Measurements from ENCODE around the gene TET3. TPM values are rescaled to one million over a fixed set of nuclear protein-coding genes. Genes with fewer than 3 reads are reported as not detected.

TET3 gene
- polyA plus RNA-seq, 2 of the 4 experiments (the other 2 are of a cell fraction): 4.6 to 6.1 TPM

GRCh38 chr2:74011246-74011645, 26.5 kb downstream of the TET3 start:
- DNase-seq (ENCODE audit: low read depth in 1 of 2, low spot score in 1 of 2) (no peak), FAIRE-seq (no peak), ATAC-seq (no peak)
- POLR2A ChIA-PET: no interaction called here
- no peaks in the 10 kb centered on the region for H3K4me1 ChIP-seq
- TF ChIP-seq RAD21 (conservative IDR thresholded peaks at IDR 0.05 in 1 of 2, IDR thresholded peaks at IDR 0.05 in 1 of 2) (no peak), ZC3H11A (IDR thresholded peaks at IDR 0.05) (no peak), BHLHE40 (IDR thresholded peaks at IDR 0.05; ENCODE audit: low read depth, low read length) (no peak), ZSCAN20 (CRISPR knock-in tag; IDR thresholded peaks at IDR 0.05) (no peak), RNF2 (IDR thresholded peaks at IDR 0.05; ENCODE audit: borderline replicate concordance, low read depth) (no peak), MAZ (IDR thresholded peaks at IDR 0.05; ENCODE audit: borderline replicate concordance, low read depth, low read length) (no peak), NPAS2 (CRISPR knock-in tag; IDR thresholded peaks at IDR 0.05; ENCODE audit: borderline replicate concordance) (no peak), POLR2A (IDR thresholded peaks at IDR 0.05; ENCODE audit: low read length) (no peak), CTCF (IDR thresholded peaks at IDR 0.05) (no peak), HOXB5 (CRISPR knock-in tag; IDR thresholded peaks at IDR 0.05) (no peak), HES2 (IDR thresholded peaks at IDR 0.05) (no peak), HDAC2 (IDR thresholded peaks at IDR 0.05) (no peak), RARB (CRISPR knock-in tag; IDR thresholded peaks at IDR 0.05) (no peak), TFCP2L1 (CRISPR knock-in tag; IDR thresholded peaks at IDR 0.05) (no peak), EHF (CRISPR knock-in tag; IDR thresholded peaks at IDR 0.05) (no peak), SMC3 (IDR thresholded peaks at IDR 0.05) (no peak), HOXA7 (CRISPR knock-in tag; IDR thresholded peaks at IDR 0.05) (no peak), USF2 (IDR thresholded peaks at IDR 0.05) (no peak)
- no peak overlapping the region for H3K4me2 ChIP-seq
- CTCF ChIA-PET: interaction anchor here (1.1 to 2.3 kb wide), 2 partner anchors 9 to 26 kb away, joined by 3 to 10 read pairs; partner anchors contain the start of gene TET3
- H3K27ac ChIP-seq: no peak overlapping the region
- H3K4me3 ChIP-seq: no peak overlapping the region
- 87% methylated on average over 5 of the region's 5 CpGs for WGBS (ENCODE audit: missing lambda C conversion rate)
- H3K9me3 ChIP-seq: no peaks in the 10 kb centered on the region

- Histone ChIP-seq H3K4me2 (no peak overlapping the region), H3K27ac (no peak overlapping the region), H3K9me3 (no peaks in the 10 kb centered on the region), H3K4me1 (no peaks in the 10 kb centered on the region), H3K4me3 (no peak overlapping the region)
- DNase-seq (ENCODE audit: low read depth in 1 of 2, low spot score in 1 of 2) (no peak), FAIRE-seq (no peak), ATAC-seq (peak in 1 of 2 experiments; percentile 51; a peak in 1 of 6 replicates)
- 89% methylated on average over 3 of the region's 3 CpGs for WGBS (ENCODE audit: missing lambda C conversion rate)
- ChIA-PET CTCF (interaction anchor here (1.6 kb wide), 1 partner anchor 10 kb away, joined by 3 read pairs; no protein-coding TSS in a partner anchor), POLR2A (no interaction called here)
- TF ChIP-seq POLR2AphosphoS2 (conservative IDR thresholded peaks at IDR 0.05; ENCODE audit: low read length) (no peak), ATOH8 (CRISPR knock-in tag; IDR thresholded peaks at IDR 0.05; ENCODE audit: low read depth) (no peak), HOXA7 (CRISPR knock-in tag; IDR thresholded peaks at IDR 0.05) (no peak), HEYL (CRISPR knock-in tag; IDR thresholded peaks at IDR 0.05) (no peak), ZSCAN20 (CRISPR knock-in tag; IDR thresholded peaks at IDR 0.05) (no peak), HMGXB4 (CRISPR knock-in tag; IDR thresholded peaks at IDR 0.05; ENCODE audit: borderline replicate concordance) (no peak), CTCF (IDR thresholded peaks at IDR 0.05) (no peak), EHF (CRISPR knock-in tag; IDR thresholded peaks at IDR 0.05) (no peak), RNF2 (IDR thresholded peaks at IDR 0.05; ENCODE audit: borderline replicate concordance, low read depth) (no peak), ELK1 (IDR thresholded peaks at IDR 0.05; ENCODE audit: low read depth, low read length) (no peak), RCOR1 (IDR thresholded peaks at IDR 0.05; ENCODE audit: low read depth, low read length) (no peak), NFE2L2 (conservative IDR thresholded peaks at IDR 0.05; ENCODE audit: low read length) (no peak), KDM5A (IDR thresholded peaks at IDR 0.05) (no peak), GATA3 (IDR thresholded peaks at IDR 0.05; ENCODE audit: borderline replicate concordance) (no peak), CBX8 (IDR thresholded peaks at IDR 0.05) (no peak), CBX2 (IDR thresholded peaks at IDR 0.05; ENCODE audit: borderline replicate concordance, low read depth) (no peak)
Observed at GRCh38 chr2:74014813-74015212, 30.1 kb downstream of the TET3 start.
